BLaER1 treated with 17β-estradiol and CSF1 and Interleukin-3, amounts not matched to agents 10 nM and 100 nM (cell line): ENCODE measurements around the gene GPSM3.

ENCODE experiments used
- H3K27ac ChIP-seq, 11 experiments: shearing (Covaris generic); formaldehyde crosslinking; 2 replicates each; pipeline ENCODE4 v1.8.1; 2022
- H3K27me3 ChIP-seq, 11 experiments: shearing (Covaris generic); formaldehyde crosslinking; 2 replicates each; pipeline ENCODE4 v1.8.1; 2022
- H3K36me3 ChIP-seq, 11 experiments: shearing (Covaris generic); formaldehyde crosslinking; 2 replicates each; pipeline ENCODE4 v1.8.1; 2022
- H3K4me1 ChIP-seq, 10 experiments: shearing (Covaris generic); formaldehyde crosslinking; 2 replicates each; pipeline ENCODE4 v1.8.1; 2022
- H3K4me2 ChIP-seq, 11 experiments: shearing (Covaris generic); formaldehyde crosslinking; 2 replicates each; pipeline ENCODE4 v1.8.1; 2022
- H3K4me3 ChIP-seq, 10 experiments: shearing (Covaris generic); formaldehyde crosslinking; 2 replicates each; pipeline ENCODE4 v1.8.1; 2022
- H3K9ac ChIP-seq, 11 experiments: shearing (Covaris generic); formaldehyde crosslinking; 2 replicates each; pipeline ENCODE4 v1.8.1; 2022
- H3K9me3 ChIP-seq, 11 experiments: shearing (Covaris generic); formaldehyde crosslinking; replicated peaks in 1 of 11; 2 replicates each; pipeline ENCODE4 v1.8.1; 2022
- H4K20me1 ChIP-seq, 11 experiments: shearing (Covaris generic); formaldehyde crosslinking; 2 replicates each; pipeline ENCODE4 v1.8.1; 2022
- Cebpa-rat ChIP-seq, 11 experiments: shearing (Covaris generic); IDR thresholded peaks; 2 replicates each; pipeline ENCODE4 v1.8.1; 2022

GPSM3 gene

DNA sequence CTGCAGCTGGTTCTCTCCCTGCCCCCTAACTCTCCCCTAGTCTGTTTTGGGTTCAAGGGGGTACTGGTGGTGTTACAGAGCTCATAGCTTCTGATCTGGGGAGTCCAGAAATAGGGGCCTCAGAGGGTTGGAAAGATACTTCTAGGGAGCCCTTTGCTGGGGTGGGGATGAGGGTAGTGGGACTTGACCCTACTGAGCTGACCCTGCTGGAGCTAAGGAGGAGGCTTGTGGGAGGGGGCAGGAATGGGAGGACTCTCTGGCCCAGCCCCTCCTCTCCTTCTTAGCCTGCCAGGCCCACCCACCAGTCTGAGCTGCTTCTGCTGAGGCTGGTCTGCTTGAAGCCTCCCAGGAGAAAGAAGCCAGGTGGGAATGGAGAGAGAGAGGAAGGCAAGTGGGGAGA lies 28.1 kb downstream of the GPSM3 start, which contains the start of gene EGFL8:
Gene EGFL8, plus strand, starts transcription at position 301 of the 400 bp plus-strand sequence. CDS start 1,571 bp downstream, outside the sequence.
- no peak within 1 kb of the TSS for H3K4me3 ChIP-seq
- H3K36me3 ChIP-seq = peaks cover 33 to 76% (median 56%) of the 10 kb centered on the region in 11 experiments

GRCh38 chr6:32163559-32164258 lies 28.7 kb downstream of the GPSM3 start:
- no peak for TF ChIP-seq Cebpa-rat (IDR thresholded peaks at IDR 0.05)
- H3K36me3 ChIP-seq = peaks cover 30 to 74% (median 53%) of the 10 kb centered on the region in 11 experiments
- H3K4me2 ChIP-seq = no peak overlapping the region
- H3K9ac ChIP-seq = 0 out of 22 replicates have a peak overlapping the region, but pooled peaks of 1 of the 11 experiments have one; percentile 5
- no peak overlapping the region for H3K27ac ChIP-seq
- no peaks in the 10 kb centered on the region for H3K9me3 ChIP-seq
- peaks cover 0 to 28% (median 0%) of the 10 kb centered on the region in 11 experiments; a peak in 1 of 22 replicates for H4K20me1 ChIP-seq
- peaks cover 0 to 12% (median 7%) of the 10 kb centered on the region in 10 experiments; a peak in 8 of 20 replicates for H3K4me1 ChIP-seq
- no peak overlapping the region for H3K4me3 ChIP-seq
- no peaks in the 10 kb centered on the region for H3K27me3 ChIP-seq

More for the DNA sequence above, 28.1 kb downstream of the GPSM3 start, which contains the start of gene EGFL8:
- Histone ChIP-seq H3K27ac (no peak within 1 kb of the TSS), H3K4me2 (no peak within 1 kb of the TSS), H3K9me3 (no peaks in the 10 kb centered on the region), H3K4me1 (peaks cover 0 to 12% (median 7%) of the 10 kb centered on the region in 10 experiments; a peak in 7 of 20 replicates), H3K27me3 (no peaks in the 10 kb centered on the region), H4K20me1 (peaks cover 0 to 29% (median 0%) of the 10 kb centered on the region in 11 experiments; a peak in 1 of 22 replicates), H3K9ac (0 out of 22 replicates have a peak within 1 kb of the TSS, but pooled peaks of 1 of the 11 experiments have one; percentile 5)
- no peak for TF ChIP-seq Cebpa-rat (IDR thresholded peaks at IDR 0.05)

DNA sequence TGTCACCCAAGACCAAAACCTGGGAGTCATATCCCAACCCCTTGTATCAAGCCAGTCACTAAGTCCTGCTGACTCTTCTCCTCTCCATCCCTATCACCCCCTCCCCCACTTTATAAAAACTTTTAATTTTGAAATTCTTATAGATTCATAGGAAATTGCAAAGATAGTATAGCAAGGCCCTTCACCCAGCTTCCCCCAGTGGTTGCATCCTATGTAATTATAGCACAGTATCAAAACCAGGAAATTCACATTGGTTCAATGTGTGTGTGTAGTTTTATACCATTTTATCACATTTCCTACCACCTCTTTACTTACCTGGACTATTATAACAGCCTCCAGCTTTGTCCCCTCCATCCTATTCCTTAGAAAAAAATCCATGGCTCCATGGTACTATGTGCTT lies 34.4 kb downstream of the GPSM3 start:
- Histone ChIP-seq H3K27ac (no peak overlapping the region), H3K9ac (peak overlapping the region in 1 of 11 experiments; percentile 33; a peak in 1 of 22 replicates), H3K36me3 (peaks cover 18 to 56% (median 43%) of the 10 kb centered on the region in 11 experiments), H3K4me2 (no peak overlapping the region), H3K9me3 (no peaks in the 10 kb centered on the region), H4K20me1 (no peaks in the 10 kb centered on the region), H3K27me3 (no peaks in the 10 kb centered on the region), H3K4me3 (no peak overlapping the region), H3K4me1 (peaks cover 11 to 23% (median 20%) of the 10 kb centered on the region in 10 experiments)
- no peak for TF ChIP-seq Cebpa-rat (IDR thresholded peaks at IDR 0.05)

DNA sequence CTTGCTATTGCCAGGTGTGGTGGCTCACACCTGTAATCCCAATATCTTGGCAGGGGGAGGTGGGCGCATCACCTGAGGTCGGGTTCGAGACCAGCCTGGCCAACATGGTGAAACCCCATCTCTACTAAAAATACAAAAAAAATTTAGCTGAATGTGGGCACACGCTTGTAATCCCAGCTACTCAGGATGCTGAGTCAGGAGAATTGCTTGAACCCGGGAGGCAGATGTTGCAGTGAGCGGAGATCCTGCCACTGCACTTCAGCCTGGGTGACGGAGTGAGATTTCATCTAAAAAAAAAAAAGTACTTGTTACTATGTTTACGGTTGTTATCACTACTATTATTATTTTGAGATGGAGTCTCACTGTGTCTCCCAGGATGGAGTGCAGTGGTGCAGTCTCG lies 35.6 kb downstream of the GPSM3 start:
- Histone ChIP-seq H3K4me2 (no peak overlapping the region), H4K20me1 (no peaks in the 10 kb centered on the region), H3K4me3 (no peak overlapping the region), H3K4me1 (peaks cover 11 to 34% (median 31%) of the 10 kb centered on the region in 10 experiments), H3K9me3 (no peaks in the 10 kb centered on the region), H3K27me3 (peaks cover 0 to 4% (median 0%) of the 10 kb centered on the region in 11 experiments; a peak in 2 of 22 replicates), H3K27ac (no peak overlapping the region), H3K9ac (no peak overlapping the region), H3K36me3 (peaks cover 15 to 44% (median 35%) of the 10 kb centered on the region in 11 experiments)
- no peak for TF ChIP-seq Cebpa-rat (IDR thresholded peaks at IDR 0.05)

DNA sequence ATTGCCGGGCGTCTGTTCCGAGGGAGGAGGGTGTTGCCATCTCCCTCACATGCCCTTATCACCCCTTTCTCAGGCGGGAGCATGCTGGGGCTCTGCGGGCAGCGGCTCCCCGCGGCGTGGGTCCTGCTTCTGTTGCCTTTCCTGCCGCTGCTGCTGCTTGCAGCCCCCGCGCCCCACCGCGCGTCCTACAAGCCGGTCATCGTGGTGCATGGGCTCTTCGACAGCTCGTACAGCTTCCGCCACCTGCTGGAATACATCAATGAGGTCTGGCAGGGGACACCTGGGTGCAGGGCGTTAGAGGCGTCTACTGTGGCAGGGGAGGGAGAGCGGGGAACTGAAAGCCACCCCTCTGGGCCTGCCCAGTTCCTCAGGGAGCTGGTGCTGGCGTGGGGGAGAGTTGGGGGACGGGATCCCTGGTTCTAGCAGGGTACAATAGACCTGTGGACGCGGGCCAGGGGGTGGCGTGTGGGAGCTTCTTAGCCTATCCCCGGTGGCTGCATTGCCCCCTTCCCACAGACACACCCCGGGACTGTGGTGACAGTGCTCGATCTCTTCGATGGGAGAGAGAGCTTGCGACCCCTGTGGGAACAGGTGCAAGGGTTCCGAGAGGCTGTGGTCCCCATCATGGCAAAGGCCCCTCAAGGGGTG lies 37.8 kb downstream of the GPSM3 start:
- Histone ChIP-seq H3K27me3 (peaks cover 0 to 4% (median 0%) of the 10 kb centered on the region in 11 experiments; a peak in 3 of 22 replicates), H3K27ac (peak overlapping the region; percentile 45 to 86 (median 80); a peak in 20 of 22 replicates), H3K9me3 (no peaks in the 10 kb centered on the region), H3K4me2 (peak overlapping the region; percentile 83 to 99 (median 98)), H3K9ac (peak overlapping the region; percentile 77 to 87 (median 82)), H3K4me1 (peaks cover 11 to 39% (median 31%) of the 10 kb centered on the region in 10 experiments), H3K36me3 (peaks cover 15 to 42% (median 32%) of the 10 kb centered on the region in 11 experiments), H3K4me3 (peak overlapping the region; percentile 69 to 85 (median 76)), H4K20me1 (no peaks in the 10 kb centered on the region)
- no peak for TF ChIP-seq Cebpa-rat (IDR thresholded peaks at IDR 0.05)

DNA sequence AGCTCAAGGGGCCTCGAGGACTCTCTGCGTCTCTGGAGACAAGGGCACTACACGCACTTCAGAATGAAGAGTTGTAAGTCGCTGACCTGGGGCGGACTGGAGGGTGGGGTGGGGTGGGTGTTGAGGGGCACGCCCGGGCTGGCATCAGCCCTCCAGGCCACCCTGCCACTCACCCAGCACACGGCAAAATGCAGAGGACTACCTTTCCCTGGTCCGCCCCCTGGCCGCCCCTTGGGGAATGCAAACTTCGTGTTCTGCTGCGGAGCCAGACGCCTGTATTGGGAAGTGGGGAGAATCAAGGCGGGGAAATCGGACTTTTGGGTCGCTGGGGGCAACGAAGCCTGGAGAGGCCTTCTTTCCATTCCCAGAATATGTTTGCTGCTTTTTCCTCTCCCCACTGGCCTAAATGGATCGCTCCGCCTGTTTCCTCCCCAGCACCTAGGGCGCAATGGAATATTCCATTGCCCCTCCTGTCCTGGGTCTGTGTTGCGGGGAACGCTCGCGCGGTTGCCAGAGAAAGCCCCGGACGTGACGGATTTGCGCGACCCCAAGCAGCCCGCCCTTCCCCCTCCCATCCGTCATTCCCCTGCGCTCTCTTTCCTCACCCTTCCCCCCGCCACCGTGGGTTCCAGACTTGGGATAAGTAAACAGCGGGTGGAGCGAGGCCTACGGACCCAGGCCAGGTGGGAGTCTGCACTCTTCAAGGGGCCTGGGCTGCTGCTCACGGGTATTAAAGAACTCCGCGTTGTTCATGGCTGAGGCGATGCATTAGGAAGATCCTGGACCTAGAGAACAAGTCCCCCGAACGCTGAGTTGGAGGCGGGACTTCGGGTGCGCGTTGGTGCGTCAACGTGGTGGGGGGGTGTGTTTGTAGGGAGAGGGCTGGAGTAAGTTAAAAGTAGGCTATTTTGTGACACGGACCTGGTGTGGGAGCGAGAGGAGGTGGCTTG lies 38.6 kb downstream of the GPSM3 start, which contains the start of gene PPT2:
Gene PPT2, plus strand, starts transcription at position 578 of the 950 bp plus-strand sequence. CDS start 454 bp downstream, outside the sequence.
- H3K4me3 ChIP-seq = peak within 1 kb of the TSS; percentile 69 to 85 (median 76)
- H3K36me3 ChIP-seq = peaks cover 15 to 34% (median 30%) of the 10 kb centered on the region in 11 experiments
- H3K4me1 ChIP-seq = peaks cover 11 to 39% (median 31%) of the 10 kb centered on the region in 10 experiments
- peak within 1 kb of the TSS; percentile 45 to 86 (median 80); a peak in 20 of 22 replicates for H3K27ac ChIP-seq
- peaks cover 0 to 4% (median under 1%) of the 10 kb centered on the region in 11 experiments; a peak in 7 of 22 replicates for H3K27me3 ChIP-seq
- H3K9ac ChIP-seq = peak within 1 kb of the TSS; percentile 77 to 87 (median 82)
- H3K4me2 ChIP-seq = peak within 1 kb of the TSS; percentile 83 to 99 (median 98)
- no peak for TF ChIP-seq Cebpa-rat (IDR thresholded peaks at IDR 0.05)
- H4K20me1 ChIP-seq = no peaks in the 10 kb centered on the region
- peaks cover 0 to 4% (median 2%) of the 10 kb centered on the region in 11 experiments; a peak in 8 of 22 replicates for H3K9me3 ChIP-seq

DNA sequence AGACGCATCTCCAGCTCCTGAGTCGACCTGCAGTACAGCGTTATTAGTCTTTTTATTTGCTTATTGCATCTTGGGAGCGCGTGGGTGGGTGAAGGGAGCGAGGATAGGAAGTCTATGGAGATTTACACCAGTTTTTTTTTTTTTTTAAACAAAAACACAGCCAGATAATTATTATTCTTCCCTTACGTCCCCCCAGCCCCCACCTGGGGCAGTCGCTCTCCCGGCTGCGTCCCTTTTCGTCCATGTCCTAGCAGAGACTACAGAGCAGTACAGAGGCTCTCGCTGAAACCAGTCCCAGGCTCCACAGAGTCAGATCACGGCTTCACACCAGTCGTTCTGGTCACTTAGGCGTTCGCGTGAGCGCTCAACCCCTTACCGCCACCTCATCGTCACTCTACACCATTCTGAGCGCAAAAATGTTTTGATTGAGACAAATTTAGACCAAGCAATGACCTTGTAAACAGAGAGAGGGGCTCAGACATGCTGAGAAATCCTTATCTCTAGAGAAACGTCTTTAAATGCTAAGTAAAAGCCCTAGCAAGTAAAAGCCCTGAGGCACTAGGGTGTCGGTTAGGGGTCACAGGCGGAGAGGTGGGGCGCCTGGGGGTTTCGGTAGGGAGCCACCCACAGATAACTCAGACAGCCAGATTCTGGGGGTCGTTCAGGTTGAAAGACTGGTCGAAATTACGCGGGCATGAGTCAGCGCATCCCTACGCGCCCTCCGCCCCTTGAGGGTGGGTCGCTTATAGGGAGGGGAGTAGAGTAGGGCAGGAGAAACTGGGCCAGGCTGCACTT lies 39.5 kb downstream of the GPSM3 start:
- TF ChIP-seq Cebpa-rat (IDR thresholded peaks at IDR 0.05) = no peak
- peak overlapping the region in 7 of 11 experiments; percentile 16 to 86 (median 75); a peak in 8 of 22 replicates for H3K27ac ChIP-seq
- H3K9ac ChIP-seq = peak overlapping the region in 6 of 11 experiments; percentile 41 to 87 (median 82); a peak in 11 of 22 replicates
- H4K20me1 ChIP-seq = no peaks in the 10 kb centered on the region
- peaks cover 0 to 9% (median 6%) of the 10 kb centered on the region in 11 experiments; a peak in 8 of 22 replicates for H3K9me3 ChIP-seq
- peaks cover 9 to 25% (median 21%) of the 10 kb centered on the region in 11 experiments for H3K36me3 ChIP-seq
- H3K4me2 ChIP-seq = peak overlapping the region; percentile 83 to 99 (median 98)
- peak overlapping the region in 8 of 10 experiments; percentile 69 to 85 (median 80); a peak in 10 of 20 replicates for H3K4me3 ChIP-seq
- H3K4me1 ChIP-seq = peaks cover 11 to 39% (median 31%) of the 10 kb centered on the region in 10 experiments
- H3K27me3 ChIP-seq = peaks cover 0 to 12% (median 8%) of the 10 kb centered on the region in 11 experiments; a peak in 11 of 22 replicates
